COLO829 (cell line): ENCODE data around the gene CCDC127.

Experiments
- DNase-seq: peaks from one replicate; pipeline ENCODE4 v3.0.0; 2012; ENCODE audit warnings: low spot score

The CCDC127 gene

GRCh38 chr5:157126-157715, 60.7 kb downstream of the CCDC127 start:
- DNase-seq: no peak

- DNase-seq: no peak
Observed at GRCh38 chr5:156411-157072, 61.4 kb downstream of the CCDC127 start.

- DNase-seq: no peak
Observed at GRCh38 chr5:155651-156410, 62.1 kb downstream of the CCDC127 start.

GRCh38 chr5:154826-155225, 63.1 kb downstream of the CCDC127 start:
- DNase-seq: no peak

- DNase-seq: no peak
Observed at GRCh38 chr5:154236-154635, 63.7 kb downstream of the CCDC127 start.

- DNase-seq: no peak
Observed at GRCh38 chr5:153256-153655, 64.7 kb downstream of the CCDC127 start.

GRCh38 chr5:152077-152476, 65.9 kb downstream of the CCDC127 start:
- no peak for DNase-seq

- DNase-seq: no peak
Observed at GRCh38 chr5:150746-151145, 67.2 kb downstream of the CCDC127 start.

- no peak for DNase-seq
Observed at GRCh38 chr5:149745-150485, 68.0 kb downstream of the CCDC127 start.

- DNase-seq: no peak
Observed at GRCh38 chr5:147751-148150, 70.2 kb downstream of the CCDC127 start.
